SU-DHL-6 (cell line): ENCODE results near the gene PASK.

Experiments
- EZH2phosphoT487 ChIP-seq: fragments of 200-600 bp; sonication (generic), shearing (Covaris generic); conservative IDR thresholded peaks from 2 replicates; pipeline ENCODE4 v1.6.1; 2018; ENCODE audit warnings: mild to moderate bottlenecking, antibody characterized with exemption, low read length, moderate library complexity, mixed read lengths
- TF ChIP-seq, protein P1 (sequence below): fragments of 200-600 bp; sonication (generic); IDR thresholded peaks from one replicate; pipeline ENCODE4 v1.5.1; 2017; ENCODE audit warnings: antibody characterized with exemption, mild to moderate bottlenecking, low read length, moderate library complexity; ENCODE audit not compliant: insufficient read depth, poor library complexity, severe bottlenecking

DNA sequence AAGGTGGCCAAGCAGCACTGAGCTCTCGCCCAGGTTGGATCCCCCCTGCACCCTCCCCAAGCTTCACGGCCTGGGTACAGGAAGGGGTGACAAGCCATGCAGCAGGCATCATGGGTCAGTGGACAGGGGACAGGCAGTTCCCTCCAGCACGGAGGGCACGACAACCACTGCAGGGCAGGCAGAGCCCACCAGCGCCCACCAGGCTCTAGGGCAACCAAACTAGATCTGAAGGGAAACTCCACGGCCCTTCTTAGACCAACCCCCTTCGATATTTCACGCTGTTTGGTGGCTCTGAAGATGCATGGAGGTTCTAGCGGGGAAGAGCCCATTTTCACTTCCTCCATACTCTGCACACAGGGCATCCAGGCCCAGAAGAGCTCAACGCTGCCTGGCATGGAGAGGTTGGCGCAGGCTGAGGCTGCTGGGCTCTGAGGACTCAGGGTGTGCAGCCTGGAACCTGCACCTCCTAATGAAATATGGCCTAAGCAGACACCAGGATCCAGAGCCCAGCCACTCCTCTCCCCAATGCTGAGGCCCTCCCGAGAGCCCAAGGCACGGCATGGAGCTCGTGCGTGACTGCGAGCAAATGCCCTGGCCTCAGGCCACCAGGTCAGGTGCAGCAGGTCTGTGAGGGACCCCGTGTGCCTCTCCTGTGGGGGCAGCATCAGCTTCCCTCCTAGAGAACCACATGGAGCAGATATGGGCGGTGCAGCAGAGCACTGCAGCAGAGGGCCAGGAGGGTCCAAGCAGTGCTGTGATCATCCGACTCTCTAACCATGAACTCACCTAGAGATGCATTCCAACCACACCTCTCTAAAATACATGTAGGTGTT lies 38.4 kb downstream of the PASK start:
- TF ChIP-seq, protein P1, sequence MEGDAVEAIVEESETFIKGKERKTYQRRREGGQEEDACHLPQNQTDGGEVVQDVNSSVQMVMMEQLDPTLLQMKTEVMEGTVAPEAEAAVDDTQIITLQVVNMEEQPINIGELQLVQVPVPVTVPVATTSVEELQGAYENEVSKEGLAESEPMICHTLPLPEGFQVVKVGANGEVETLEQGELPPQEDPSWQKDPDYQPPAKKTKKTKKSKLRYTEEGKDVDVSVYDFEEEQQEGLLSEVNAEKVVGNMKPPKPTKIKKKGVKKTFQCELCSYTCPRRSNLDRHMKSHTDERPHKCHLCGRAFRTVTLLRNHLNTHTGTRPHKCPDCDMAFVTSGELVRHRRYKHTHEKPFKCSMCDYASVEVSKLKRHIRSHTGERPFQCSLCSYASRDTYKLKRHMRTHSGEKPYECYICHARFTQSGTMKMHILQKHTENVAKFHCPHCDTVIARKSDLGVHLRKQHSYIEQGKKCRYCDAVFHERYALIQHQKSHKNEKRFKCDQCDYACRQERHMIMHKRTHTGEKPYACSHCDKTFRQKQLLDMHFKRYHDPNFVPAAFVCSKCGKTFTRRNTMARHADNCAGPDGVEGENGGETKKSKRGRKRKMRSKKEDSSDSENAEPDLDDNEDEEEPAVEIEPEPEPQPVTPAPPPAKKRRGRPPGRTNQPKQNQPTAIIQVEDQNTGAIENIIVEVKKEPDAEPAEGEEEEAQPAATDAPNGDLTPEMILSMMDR: no peak
- TF ChIP-seq EZH2phosphoT487: no peak
